GM23248 (cell line): ENCODE data around the gene NFIX. TPM values are rescaled to one million over a fixed set of nuclear protein-coding genes. Genes with fewer than 3 reads are reported as not detected.

Experiments used
- DNase-seq: peaks from one replicate; pipeline ENCODE4 v3.0.0-alpha.2; 2015
- H2AFZ ChIP-seq: fragments of 200-600 bp; sonication (generic); 2 replicates; pipeline ENCODE4 v1.6.1; 2016; ENCODE audit warnings: antibody characterized with exemption
- H3F3A ChIP-seq: fragments of 200-600 bp; sonication (generic); 2 replicates; pipeline ENCODE4 v1.6.1; 2016; ENCODE audit warnings: mild to moderate bottlenecking, antibody characterized with exemption, mixed run types; ENCODE audit not compliant: insufficient read depth
- H3K27ac ChIP-seq: fragments of 200-600 bp; sonication (generic); 2 replicates; pipeline ENCODE4 v1.5.1; 2016; ENCODE audit warnings: mild to moderate bottlenecking
- H3K27me3 ChIP-seq: fragments of 200-600 bp; sonication (generic); replicated peaks from 2 replicates; pipeline ENCODE4 v1.6.1; 2016; ENCODE audit warnings: mild to moderate bottlenecking; ENCODE audit not compliant: insufficient read depth
- H3K36me3 ChIP-seq: fragments of 200-600 bp; sonication (generic); 2 replicates; pipeline ENCODE4 v1.6.1; 2016; ENCODE audit warnings: low read depth, mild to moderate bottlenecking
- H3K4me1 ChIP-seq: fragments of 200-600 bp; sonication (generic); 2 replicates; pipeline ENCODE4 v1.6.1; 2016; ENCODE audit warnings: mild to moderate bottlenecking; ENCODE audit not compliant: insufficient read depth
- H3K4me2 ChIP-seq: fragments of 200-600 bp; sonication (generic); one replicate; pipeline ENCODE4 v1.6.1; 2016; ENCODE audit warnings: mild to moderate bottlenecking; ENCODE audit not compliant: unreplicated experiment
- H3K4me3 ChIP-seq: fragments of 200-600 bp; sonication (generic); 2 replicates; pipeline ENCODE4 v1.5.1; 2016; ENCODE audit warnings: mild to moderate bottlenecking
- H3K79me2 ChIP-seq: fragments of 200-600 bp; sonication (generic); 2 replicates; pipeline ENCODE4 v1.6.1; 2016; ENCODE audit warnings: mild to moderate bottlenecking; ENCODE audit not compliant: insufficient read depth
- H3K9ac ChIP-seq: fragments of 200-600 bp; sonication (generic); 2 replicates; pipeline ENCODE4 v1.6.1; 2016; ENCODE audit warnings: mild to moderate bottlenecking
- H3K9me2 ChIP-seq: fragments of 200-600 bp; sonication (generic); 2 replicates; pipeline ENCODE4 v1.6.1; 2016; ENCODE audit warnings: mixed run types, mild to moderate bottlenecking, moderate library complexity; ENCODE audit not compliant: insufficient read depth
- H3K9me3 ChIP-seq: fragments of 200-600 bp; sonication (generic); one replicate; pipeline ENCODE4 v1.6.1; 2017; ENCODE audit warnings: low read depth
- H4K20me1 ChIP-seq: fragments of 200-600 bp; sonication (generic); 2 replicates; pipeline ENCODE4 v1.6.0; 2016; ENCODE audit not compliant: insufficient read depth
- EZH2 ChIP-seq: fragments of 200-600 bp; sonication (generic); IDR thresholded peaks from 2 replicates; pipeline ENCODE4 v1.6.1; 2018; ENCODE audit warnings: antibody characterized with exemption, mild to moderate bottlenecking; ENCODE audit not compliant: insufficient read depth, poor library complexity, severe bottlenecking
- EZH2phosphoT487 ChIP-seq: fragments of 200-600 bp; sonication (generic); IDR thresholded peaks from 2 replicates; pipeline ENCODE4 v1.6.1; 2018; ENCODE audit warnings: antibody characterized with exemption, moderate library complexity, mild to moderate bottlenecking, low read depth; ENCODE audit not compliant: insufficient read depth
- WGBS, 2 experiments: methylation state at CpG; one replicate each; pipeline ENCODE4 v1.1.6; 2015 to 2017; ENCODE audit warnings: low lambda C conversion rate in 2 of 2, low coverage in 1 of 2; ENCODE audit errors: missing lambda C conversion rate in 2 of 2; 5-methylcytosine and 5-hydroxymethylcytosine counted together
- in situ Hi-C: fragments of 300-500 bp; cut with MboI; formaldehyde crosslinking; loops from 2 replicates; pipeline ENCODE4 v1.15.0; 2020
- polyA plus RNA-seq: library from polyadenylated mRNA; unstranded; fragments of >200 nt; fragmentation: Nextera tagmentation; extraction: Ambion mirVana; gene quantifications from 2 replicates; pipeline ENCODE4 v1.2.1, GENCODE V29; 2016
- total RNA-seq: library from RNA; depleted of rRNA; stranded (reverse); fragments of >200 nt; shearing (Covaris generic); gene quantifications from 2 replicates; pipeline ENCODE4 v1.2.3, GENCODE V29; 2014

Gene NFIX
- total and polyA plus RNA-seq, 2 experiments from 2014 or later: 60.8 to 71.0 TPM

DNA sequence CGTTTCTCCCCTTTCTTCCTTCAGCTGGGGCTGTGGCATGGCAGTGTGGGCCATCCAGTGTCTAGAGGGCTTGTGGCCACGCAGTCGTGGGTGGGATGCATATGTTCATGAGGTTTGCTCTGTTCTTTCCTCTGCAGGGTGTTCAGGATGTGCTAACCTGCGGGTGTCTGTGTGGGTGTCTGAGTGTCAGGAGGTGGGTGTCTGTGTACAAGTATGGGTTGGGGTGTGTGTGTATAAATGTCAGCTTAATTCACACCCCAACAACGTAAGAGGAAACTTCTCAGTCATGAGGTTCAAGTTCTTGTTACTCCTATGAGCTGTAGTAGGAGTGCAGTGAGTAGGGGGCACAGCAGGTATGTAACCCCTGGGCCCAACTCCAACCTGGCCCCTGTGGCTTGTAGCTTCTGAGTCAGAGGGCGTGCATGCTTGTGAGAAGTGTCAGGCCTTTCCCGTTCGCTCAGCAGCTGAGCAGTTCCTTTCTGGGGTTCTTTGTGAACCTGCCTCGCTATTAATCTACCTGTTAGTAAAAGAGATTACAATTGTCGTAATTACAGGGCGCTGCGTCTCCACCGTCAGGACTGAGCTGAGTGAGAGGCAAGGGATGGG, 49.1 kb downstream of the NFIX start:
- no peak overlapping the region for H2AFZ ChIP-seq
- DNase-seq: peak; percentile 83
- H3K9ac ChIP-seq: peak overlapping the region; percentile 14; the same call in 1 of the 2 replicates
- H3K27ac ChIP-seq: peak overlapping the region; percentile 68
- H3K4me3 ChIP-seq: no peak overlapping the region
- no peaks in the 10 kb centered on the region for H3K9me2 ChIP-seq
- no peak for TF ChIP-seq EZH2phosphoT487
- TF ChIP-seq EZH2: no peak
- H3K36me3 ChIP-seq: no peaks in the 10 kb centered on the region
- H3K79me2 ChIP-seq: peaks cover 100% of the 10 kb centered on the region
- no peaks in the 10 kb centered on the region for H3K27me3 ChIP-seq
- no peaks in the 10 kb centered on the region for H4K20me1 ChIP-seq
- peak overlapping the region; percentile 36 for H3K4me2 ChIP-seq
- 27 to 31% methylated on average over 13 of the region's 13 CpGs for WGBS, 2 experiments
- in situ Hi-C loops: no loop called here
- no peaks in the 10 kb centered on the region for H3K9me3 ChIP-seq
- peaks cover 27% of the 10 kb centered on the region; the same call in 1 of the 2 replicates for H3F3A ChIP-seq
- peaks cover 64% of the 10 kb centered on the region for H3K4me1 ChIP-seq

DNA sequence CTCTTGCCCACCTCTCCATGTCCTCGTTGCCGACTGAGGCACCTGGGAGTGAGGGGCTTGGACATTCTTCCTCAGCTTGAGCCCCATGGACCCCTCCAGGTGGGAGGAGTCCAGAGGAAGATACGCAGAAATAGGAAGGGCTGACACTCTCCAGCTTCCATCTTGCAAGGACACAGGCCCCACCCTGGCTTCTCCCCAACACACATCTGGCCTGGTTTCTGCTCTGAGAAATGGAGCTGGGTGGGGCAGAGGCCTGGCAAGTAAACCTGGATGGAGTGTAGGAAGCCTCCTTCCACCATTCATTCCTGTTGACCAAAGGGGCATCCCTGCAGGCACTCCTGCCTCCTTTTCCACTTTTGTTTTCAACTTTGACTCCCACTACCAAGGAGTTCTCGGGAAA, 50.5 kb downstream of the NFIX start:
- Histone ChIP-seq H2AFZ (no peak overlapping the region), H4K20me1 (no peaks in the 10 kb centered on the region), H3F3A (peaks cover 21% of the 10 kb centered on the region; the same call in 1 of the 2 replicates), H3K27ac (0 out of 2 replicates have a peak overlapping the region, but pooled peaks have one; percentile 68), H3K4me2 (no peak overlapping the region), H3K36me3 (no peaks in the 10 kb centered on the region), H3K79me2 (peaks cover 100% of the 10 kb centered on the region), H3K4me1 (peaks cover 61% of the 10 kb centered on the region), H3K9me2 (no peaks in the 10 kb centered on the region), H3K9ac (no peak overlapping the region), H3K27me3 (no peaks in the 10 kb centered on the region), H3K4me3 (no peak overlapping the region), H3K9me3 (no peaks in the 10 kb centered on the region)
- WGBS, 2 experiments: 63 to 80% methylated on average over 4 of the region's 4 CpGs
- TF ChIP-seq EZH2phosphoT487: no peak
- no peak for TF ChIP-seq EZH2
- DNase-seq: no peak
- in situ Hi-C loops: no loop called here

DNA sequence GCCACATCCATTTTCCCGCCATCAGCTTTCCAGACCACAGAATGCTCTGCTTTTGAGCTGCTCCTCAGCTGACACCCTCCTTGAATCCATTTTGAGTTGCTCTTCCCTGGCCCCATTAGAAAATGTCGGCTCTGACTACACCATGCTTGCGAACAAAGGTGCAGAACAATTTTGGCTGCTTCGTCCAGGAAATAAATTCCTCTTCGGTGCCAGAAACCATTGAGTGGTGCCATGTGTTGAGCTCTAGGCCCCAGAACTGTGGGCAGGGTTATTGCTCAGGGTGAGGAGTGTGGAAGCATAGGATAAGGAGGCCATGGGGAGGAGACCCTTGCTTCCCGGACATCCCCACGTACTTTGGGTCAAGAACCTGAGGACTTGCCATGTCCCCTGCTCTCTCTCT, 52.1 kb downstream of the NFIX start:
- no peak overlapping the region for H3K4me3 ChIP-seq
- peaks cover 21% of the 10 kb centered on the region; the same call in 1 of the 2 replicates for H3F3A ChIP-seq
- H3K36me3 ChIP-seq: no peaks in the 10 kb centered on the region
- WGBS, 2 experiments: 65 to 68% methylated on average over 7 of the region's 7 CpGs
- TF ChIP-seq EZH2 (no peak), EZH2phosphoT487 (no peak)
- H3K27ac ChIP-seq: no peak overlapping the region
- H3K4me1 ChIP-seq: peaks cover 66% of the 10 kb centered on the region
- DNase-seq: no peak
- H3K9me2 ChIP-seq: no peaks in the 10 kb centered on the region
- H3K79me2 ChIP-seq: peaks cover 100% of the 10 kb centered on the region
- H3K9ac ChIP-seq: no peak overlapping the region
- H3K27me3 ChIP-seq: no peaks in the 10 kb centered on the region
- no peaks in the 10 kb centered on the region for H3K9me3 ChIP-seq
- H3K4me2 ChIP-seq: no peak overlapping the region
- in situ Hi-C loops: no loop called here
- H4K20me1 ChIP-seq: no peaks in the 10 kb centered on the region
- H2AFZ ChIP-seq: no peak overlapping the region

DNA sequence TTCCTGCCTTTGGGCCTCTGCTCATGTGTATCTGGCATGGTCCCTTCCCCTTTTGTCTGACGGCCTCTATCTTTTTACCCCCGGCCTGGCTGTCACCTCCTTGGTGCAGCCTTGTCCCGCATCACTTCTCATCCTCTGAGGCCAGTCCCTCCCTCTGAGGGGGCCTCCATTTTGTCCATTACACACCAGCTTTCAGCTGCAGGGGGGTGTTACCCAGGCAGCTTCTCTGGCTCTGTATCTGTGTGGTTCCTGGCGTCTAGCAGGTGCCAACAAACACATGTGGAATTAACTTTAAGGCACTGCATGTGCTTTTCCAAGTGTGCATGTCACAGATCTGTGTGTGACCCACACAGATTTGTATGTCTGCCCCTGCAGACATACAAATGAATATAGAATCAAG, 55.0 kb downstream of the NFIX start:
- H2AFZ ChIP-seq: no peak overlapping the region
- peaks cover 88% of the 10 kb centered on the region for H3K79me2 ChIP-seq
- H3K27me3 ChIP-seq: no peaks in the 10 kb centered on the region
- no peaks in the 10 kb centered on the region for H3K9me3 ChIP-seq
- in situ Hi-C loops: no loop called here
- H3K9ac ChIP-seq: no peak overlapping the region
- H3K4me1 ChIP-seq: peaks cover 61% of the 10 kb centered on the region
- WGBS, 2 experiments: 35 to 47% methylated on average over 4 of the region's 4 CpGs
- no peaks in the 10 kb centered on the region for H3K9me2 ChIP-seq
- no peaks in the 10 kb centered on the region for H3K36me3 ChIP-seq
- no peak overlapping the region for H3K4me2 ChIP-seq
- H3F3A ChIP-seq: peaks cover 10% of the 10 kb centered on the region; the same call in 1 of the 2 replicates
- H3K4me3 ChIP-seq: no peak overlapping the region
- H4K20me1 ChIP-seq: no peaks in the 10 kb centered on the region
- H3K27ac ChIP-seq: no peak overlapping the region
- TF ChIP-seq EZH2: no peak
- no peak for TF ChIP-seq EZH2phosphoT487
- DNase-seq: peak; percentile 38
